SJCRH30 (cell line): ENCODE measurements around the gene SPIB. TPM values are rescaled to one million over a fixed set of nuclear protein-coding genes. Genes with fewer than 3 reads are reported as not detected.
"Not testable (repeated sequence)": the region's sequence is repeated elsewhere in the genome, so short reads cannot be mapped to it uniquely, and the experiment has no call there.

ENCODE experiments used
- DNase-seq, 2 experiments: peaks; one replicate each; pipeline ENCODE4 v3.0.0-alpha.2; 2015 to 2020
- H3K27ac ChIP-seq: fragments of 250-450 bp; sonication (Bioruptor Pico); 2 replicates; pipeline ENCODE4 v1.5.1; 2020; ENCODE audit warnings: mild to moderate bottlenecking, moderate library complexity
- H3K27me3 ChIP-seq: fragments of 250-450 bp; sonication (Bioruptor Pico); 2 replicates; pipeline ENCODE4 v1.5.1; 2020; ENCODE audit warnings: mild to moderate bottlenecking, moderate library complexity
- H3K36me3 ChIP-seq: fragments of 250-450 bp; sonication (Bioruptor Pico); 2 replicates; pipeline ENCODE4 v1.5.1; 2020; ENCODE audit warnings: mild to moderate bottlenecking, moderate library complexity
- H3K4me1 ChIP-seq: fragments of 250-450 bp; sonication (Bioruptor Pico); 2 replicates; pipeline ENCODE4 v1.5.1; 2020; ENCODE audit warnings: mild to moderate bottlenecking, moderate library complexity
- H3K4me3 ChIP-seq: fragments of 250-450 bp; sonication (Bioruptor Pico); 2 replicates; pipeline ENCODE4 v1.5.1; 2020; ENCODE audit warnings: mild to moderate bottlenecking, moderate library complexity
- H3K9me3 ChIP-seq: fragments of 250-450 bp; sonication (Bioruptor Pico); replicated peaks from 2 replicates; pipeline ENCODE4 v1.5.1; 2020; ENCODE audit warnings: mild to moderate bottlenecking, moderate library complexity
- total RNA-seq: library from RNA; depleted of rRNA; stranded (reverse); fragments of >200 nt; shearing (Covaris generic); gene quantifications from 2 replicates; pipeline ENCODE4 v1.2.3, GENCODE V29; 2014

The SPIB gene
- total RNA-seq, 1 experiment from 2014 or later: 0.83 TPM

GRCh38 chr19:50434525-50434924 lies 15.8 kb downstream of the SPIB start:
- Histone ChIP-seq H3K9me3 (no peaks in the 10 kb centered on the region), H3K36me3 (no peaks in the 10 kb centered on the region), H3K4me1 (peaks cover 25% of the 10 kb centered on the region), H3K27ac (peak overlapping the region; percentile 96), H3K4me3 (peak overlapping the region; percentile 67; the same call in 1 of the 2 replicates), H3K27me3 (no peaks in the 10 kb centered on the region)
- peak; percentile 94 to 95 for DNase-seq

GRCh38 chr19:50435221-50435620 lies 16.5 kb downstream of the SPIB start:
- no peak overlapping the region; the same call in 1 of the 2 replicates for H3K27ac ChIP-seq
- no peak overlapping the region for H3K4me3 ChIP-seq
- DNase-seq: peak in 1 of 2 experiments; percentile 31
- no peaks in the 10 kb centered on the region for H3K9me3 ChIP-seq
- no peaks in the 10 kb centered on the region for H3K27me3 ChIP-seq
- H3K36me3 ChIP-seq: no peaks in the 10 kb centered on the region
- H3K4me1 ChIP-seq: peaks cover 25% of the 10 kb centered on the region

GRCh38 chr19:50435627-50436026 lies 16.9 kb downstream of the SPIB start:
- Histone ChIP-seq H3K27me3 (no peaks in the 10 kb centered on the region), H3K36me3 (no peaks in the 10 kb centered on the region), H3K4me3 (no peak overlapping the region), H3K9me3 (no peaks in the 10 kb centered on the region), H3K27ac (no peak overlapping the region), H3K4me1 (peaks cover 25% of the 10 kb centered on the region)
- DNase-seq: no peak

GRCh38 chr19:50437862-50438449 lies 19.2 kb downstream of the SPIB start:
- H3K27ac ChIP-seq: no peak overlapping the region
- no peaks in the 10 kb centered on the region for H3K27me3 ChIP-seq
- H3K9me3 ChIP-seq: no peaks in the 10 kb centered on the region
- H3K36me3 ChIP-seq: no peaks in the 10 kb centered on the region
- DNase-seq: no peak
- no peak overlapping the region for H3K4me3 ChIP-seq
- H3K4me1 ChIP-seq: peaks cover 21% of the 10 kb centered on the region

- not testable (repeated sequence) for H3K27me3 ChIP-seq, H3K9me3 ChIP-seq, H3K36me3 ChIP-seq, H3K4me3 ChIP-seq, H3K27ac ChIP-seq, DNase-seq
- peaks cover 11% of the 10 kb centered on the region for H3K4me1 ChIP-seq
Observed at GRCh38 chr19:50439130-50439529, 20.4 kb downstream of the SPIB start.

- no peaks in the 10 kb centered on the region for H3K4me1 ChIP-seq
- H3K36me3 ChIP-seq: no peaks in the 10 kb centered on the region
- no peak overlapping the region for H3K4me3 ChIP-seq
- no peaks in the 10 kb centered on the region for H3K27me3 ChIP-seq
- no peak for DNase-seq
- no peak overlapping the region for H3K27ac ChIP-seq
- no peaks in the 10 kb centered on the region; the same call in 1 of the 2 replicates for H3K9me3 ChIP-seq
Observed at GRCh38 chr19:50444059-50444458, 25.3 kb downstream of the SPIB start.

- H3K9me3 ChIP-seq: no peaks in the 10 kb centered on the region; the same call in 1 of the 2 replicates
- H3K36me3 ChIP-seq: no peaks in the 10 kb centered on the region
- no peaks in the 10 kb centered on the region for H3K4me1 ChIP-seq
- no peaks in the 10 kb centered on the region for H3K27me3 ChIP-seq
- DNase-seq: no peak
- no peak overlapping the region for H3K4me3 ChIP-seq
- no peak overlapping the region for H3K27ac ChIP-seq
Observed at GRCh38 chr19:50447053-50447452, 28.3 kb downstream of the SPIB start.

GRCh38 chr19:50447750-50448149 lies 29.0 kb downstream of the SPIB start:
- no peaks in the 10 kb centered on the region; the same call in 1 of the 2 replicates for H3K9me3 ChIP-seq
- H3K36me3 ChIP-seq: no peaks in the 10 kb centered on the region
- H3K4me1 ChIP-seq: no peaks in the 10 kb centered on the region
- DNase-seq: no peak
- no peaks in the 10 kb centered on the region for H3K27me3 ChIP-seq
- H3K27ac ChIP-seq: no peak overlapping the region
- no peak overlapping the region for H3K4me3 ChIP-seq

- Histone ChIP-seq H3K36me3 (no peaks in the 10 kb centered on the region), H3K9me3 (no peaks in the 10 kb centered on the region; the same call in 1 of the 2 replicates)
- DNase-seq: no peak
Observed at GRCh38 chr19:50449236-50449899, 30.6 kb downstream of the SPIB start.

GRCh38 chr19:50450369-50451222 lies 31.9 kb downstream of the SPIB start:
- no peak overlapping the region for H3K4me3 ChIP-seq
- DNase-seq: no peak
- no peaks in the 10 kb centered on the region; the same call in 1 of the 2 replicates for H3K9me3 ChIP-seq
- H3K27me3 ChIP-seq: no peaks in the 10 kb centered on the region
- H3K36me3 ChIP-seq: no peaks in the 10 kb centered on the region; the same call in 1 of the 2 replicates
- no peak overlapping the region for H3K27ac ChIP-seq
- no peaks in the 10 kb centered on the region for H3K4me1 ChIP-seq

More at GRCh38 chr19:50449236-50449899, 30.6 kb downstream of the SPIB start:
- H3K4me3 ChIP-seq: no peak overlapping the region
- no peaks in the 10 kb centered on the region for H3K27me3 ChIP-seq
- H3K27ac ChIP-seq: no peak overlapping the region
- no peaks in the 10 kb centered on the region for H3K4me1 ChIP-seq

GRCh38 chr19:50451223-50451534 lies 32.4 kb downstream of the SPIB start:
- Histone ChIP-seq H3K4me3 (no peak overlapping the region), H3K27ac (no peak overlapping the region), H3K4me1 (no peaks in the 10 kb centered on the region), H3K27me3 (no peaks in the 10 kb centered on the region), H3K9me3 (no peaks in the 10 kb centered on the region; the same call in 1 of the 2 replicates), H3K36me3 (no peaks in the 10 kb centered on the region; the same call in 1 of the 2 replicates)
- no peak for DNase-seq

- H3K36me3 ChIP-seq: no peaks in the 10 kb centered on the region; the same call in 1 of the 2 replicates
- H3K27ac ChIP-seq: no peak overlapping the region
- H3K9me3 ChIP-seq: no peaks in the 10 kb centered on the region
- H3K4me3 ChIP-seq: no peak overlapping the region
- no peak for DNase-seq
- H3K4me1 ChIP-seq: no peaks in the 10 kb centered on the region
- H3K27me3 ChIP-seq: no peaks in the 10 kb centered on the region
Observed at GRCh38 chr19:50453243-50453642, 34.5 kb downstream of the SPIB start.

GRCh38 chr19:50455992-50456391 lies 37.3 kb downstream of the SPIB start:
- no peaks in the 10 kb centered on the region for H3K9me3 ChIP-seq
- peaks cover 9% of the 10 kb centered on the region for H3K4me1 ChIP-seq
- no peak overlapping the region for H3K27ac ChIP-seq
- DNase-seq: no peak
- no peaks in the 10 kb centered on the region for H3K27me3 ChIP-seq
- no peaks in the 10 kb centered on the region; the same call in 1 of the 2 replicates for H3K36me3 ChIP-seq
- no peak overlapping the region for H3K4me3 ChIP-seq

- no peak for DNase-seq
- H3K4me1 ChIP-seq: peaks cover 9% of the 10 kb centered on the region
- no peaks in the 10 kb centered on the region; the same call in 1 of the 2 replicates for H3K36me3 ChIP-seq
- no peak overlapping the region for H3K27ac ChIP-seq
- H3K4me3 ChIP-seq: no peak overlapping the region
- H3K9me3 ChIP-seq: no peaks in the 10 kb centered on the region
- no peaks in the 10 kb centered on the region for H3K27me3 ChIP-seq
Observed at GRCh38 chr19:50457300-50457699, 38.6 kb downstream of the SPIB start.
